ENCODE data around the gene AJM1.
A peak's percentile ranks its signal among the peaks of the same experiment; 100 is the strongest.
"Not testable (repeated sequence)": the region's sequence is repeated elsewhere in the genome, so short reads cannot be mapped to it uniquely, and the experiment has no call there.

Gene AJM1

DNA sequence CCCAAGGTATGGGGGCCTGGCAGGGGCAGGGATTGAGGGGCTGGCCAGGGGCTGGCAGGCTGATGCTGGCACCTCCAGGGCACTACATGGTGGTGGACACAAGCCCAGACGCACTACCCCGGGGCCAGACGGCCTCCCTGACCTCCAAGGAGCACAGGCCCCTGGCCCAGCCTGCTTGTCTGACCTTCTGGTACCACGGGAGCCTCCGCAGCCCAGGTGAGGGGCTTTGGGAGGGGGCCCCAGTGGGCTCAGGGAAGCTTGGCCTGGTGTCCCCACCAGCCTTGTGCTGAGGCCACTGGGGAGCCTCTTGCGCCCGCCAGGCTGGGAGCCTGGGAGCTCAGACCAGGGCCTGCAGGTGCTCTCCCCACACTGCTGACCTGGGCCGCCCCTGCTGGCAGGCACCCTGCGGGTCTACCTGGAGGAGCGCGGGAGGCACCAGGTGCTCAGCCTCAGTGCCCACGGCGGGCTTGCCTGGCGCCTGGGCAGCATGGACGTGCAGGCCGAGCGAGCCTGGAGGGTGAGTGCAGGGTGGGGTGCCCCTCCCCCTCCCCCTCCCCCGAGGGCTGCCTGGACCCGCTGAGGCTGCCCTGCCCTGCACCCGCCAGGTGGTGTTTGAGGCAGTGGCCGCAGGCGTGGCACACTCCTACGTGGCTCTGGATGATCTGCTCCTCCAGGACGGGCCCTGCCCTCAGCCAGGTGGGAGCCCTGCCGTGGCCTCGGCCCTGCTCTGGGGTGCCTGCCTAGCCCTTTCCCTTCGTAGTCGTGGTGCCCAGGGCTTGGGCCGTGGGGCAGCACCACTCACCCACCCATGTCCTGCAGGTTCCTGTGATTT, 15.5 kb downstream of the AJM1 start:
- no peak for DNase-seq

DNA sequence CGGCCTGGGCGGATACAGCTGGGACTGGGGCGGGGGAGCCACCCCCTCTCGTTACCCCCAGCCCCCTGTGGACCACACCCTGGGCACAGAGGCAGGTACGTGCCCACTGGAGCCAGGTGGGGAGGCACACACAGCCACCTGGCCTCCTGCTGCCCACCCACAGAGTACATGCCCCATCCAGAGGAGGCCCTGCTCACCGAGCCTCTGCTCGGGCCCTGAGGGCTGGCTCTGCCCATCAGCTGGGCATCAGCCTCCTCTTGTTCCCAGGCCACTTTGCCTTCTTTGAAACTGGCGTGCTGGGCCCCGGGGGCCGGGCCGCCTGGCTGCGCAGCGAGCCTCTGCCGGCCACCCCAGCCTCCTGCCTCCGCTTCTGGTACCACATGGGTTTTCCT, 16.2 kb downstream of the AJM1 start:
- DNase-seq, result no peak

GRCh38 chr9:136858844-136859757, 16.8 kb downstream of the AJM1 start:
- no peak for DNase-seq

GRCh38 chr9:136860529-136860928, 18.3 kb downstream of the AJM1 start:
- no peak for DNase-seq

DNA sequence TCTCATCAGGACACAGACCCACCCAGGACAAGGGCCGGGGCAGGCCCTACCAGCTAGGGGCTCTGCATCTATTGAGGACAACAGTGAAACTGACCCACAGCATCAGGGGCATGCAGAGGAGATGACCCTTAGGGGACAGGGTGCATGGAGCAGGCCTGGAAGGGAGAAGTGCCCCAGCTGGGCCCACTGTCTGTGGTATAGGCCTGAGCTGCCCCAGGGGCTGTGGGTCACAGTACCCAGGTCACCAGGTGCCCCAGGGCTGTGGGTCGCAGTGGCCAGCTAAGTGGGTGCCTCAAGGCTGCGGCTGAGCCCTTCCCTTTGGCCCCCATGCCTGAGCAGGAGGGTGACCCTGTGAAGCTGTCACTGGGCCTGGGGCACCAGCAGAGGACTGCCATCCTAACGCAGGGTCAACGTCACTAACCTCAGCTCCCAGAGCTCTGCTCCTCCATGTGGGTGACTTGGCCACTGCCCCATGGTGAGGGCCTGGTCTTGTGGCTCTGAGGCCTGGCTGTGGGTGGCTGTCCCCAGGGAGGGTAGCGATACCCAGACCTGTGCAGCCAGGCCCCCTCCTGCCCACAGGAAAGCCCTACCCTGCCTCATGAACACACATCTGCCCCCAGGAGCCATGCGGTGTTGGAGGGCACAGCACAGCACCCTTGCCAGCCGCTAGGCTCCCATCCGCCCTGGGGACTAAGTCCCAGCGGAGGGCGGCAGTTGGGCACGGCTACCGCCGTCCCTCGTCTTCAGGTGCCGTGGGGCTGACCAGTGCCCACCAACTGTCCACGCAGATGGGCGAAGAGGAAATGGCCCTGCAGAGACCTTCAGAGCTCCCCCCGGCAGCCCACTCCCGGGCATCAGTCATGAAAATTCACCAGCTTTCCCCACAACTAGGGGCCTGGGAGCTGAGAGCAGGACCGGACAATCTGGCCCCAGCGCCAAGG, 18.9 kb downstream of the AJM1 start:
- no peak for DNase-seq

DNA sequence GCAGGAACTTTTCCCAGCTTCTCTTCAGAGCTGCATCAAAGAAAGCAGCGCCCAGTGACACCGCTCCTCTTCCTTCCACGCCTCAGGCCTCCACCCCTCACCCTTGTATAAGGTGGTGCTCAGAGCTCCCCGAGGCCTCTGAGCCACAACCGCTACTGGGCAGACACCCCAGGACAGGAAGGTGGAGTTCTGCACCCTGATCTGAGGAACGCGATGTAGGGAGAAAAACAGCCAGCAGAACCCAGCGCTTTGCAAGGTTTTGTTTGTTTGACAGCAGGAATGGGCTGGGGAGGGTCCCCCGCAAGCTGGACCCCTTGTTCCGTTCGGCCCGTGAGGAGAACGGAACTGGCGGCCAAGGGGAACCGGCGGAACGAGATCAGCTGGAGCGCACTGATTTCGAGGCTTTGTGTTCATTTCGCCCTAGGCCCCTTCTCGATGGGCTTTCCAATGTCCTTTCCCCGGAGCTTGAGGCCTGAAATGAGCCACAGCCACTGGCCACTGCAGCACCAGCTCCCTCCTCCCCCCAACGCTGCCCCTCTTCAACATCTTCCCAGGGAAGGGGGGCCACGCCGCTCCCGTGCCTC, 19.7 kb downstream of the AJM1 start:
- no peak for DNase-seq

DNA sequence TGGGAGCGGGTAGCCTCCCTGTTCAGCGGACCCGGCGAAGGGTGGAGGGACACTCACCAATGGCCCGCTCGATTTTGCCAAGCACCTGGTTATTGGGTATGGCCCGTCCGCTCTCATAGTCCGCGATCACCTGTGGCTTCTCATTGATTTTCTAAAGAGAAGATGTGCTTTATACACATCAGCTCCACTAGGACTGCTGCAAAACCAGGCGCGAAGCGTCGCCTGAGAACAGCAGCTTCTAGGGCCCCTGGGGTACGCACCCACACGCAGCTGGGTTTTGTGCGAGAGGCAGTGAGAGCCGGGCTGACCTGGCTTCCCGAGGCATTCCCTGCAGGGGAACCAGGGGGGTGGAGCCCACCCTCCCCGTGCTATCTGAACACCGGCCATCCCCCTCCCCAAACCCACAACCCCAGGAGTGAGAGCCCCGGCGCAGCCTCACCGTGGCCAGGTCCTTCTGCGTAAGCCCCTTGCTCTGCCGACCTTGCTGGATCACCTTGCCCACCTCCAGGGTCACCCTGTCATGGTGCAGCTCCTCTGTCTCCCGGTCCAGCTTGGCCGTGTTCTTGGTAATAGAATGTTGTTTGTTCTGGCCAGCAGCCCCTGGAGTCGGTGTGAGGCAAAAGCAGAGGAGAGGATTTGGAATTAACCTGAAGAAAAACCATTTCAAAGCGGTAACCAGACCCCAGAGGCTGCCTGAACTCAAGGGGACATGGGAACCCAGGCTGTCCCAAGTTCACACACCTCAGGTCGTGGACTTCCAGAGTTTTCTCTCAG, 20.8 kb downstream of the AJM1 start:
- DNase-seq, result no peak

GRCh38 chr9:136863623-136864273, 21.5 kb downstream of the AJM1 start:
- no peak for DNase-seq

- no peak for DNase-seq
These were observed 22.9 kb downstream of the AJM1 start for GRCh38 chr9:136865041-136865767.

DNA sequence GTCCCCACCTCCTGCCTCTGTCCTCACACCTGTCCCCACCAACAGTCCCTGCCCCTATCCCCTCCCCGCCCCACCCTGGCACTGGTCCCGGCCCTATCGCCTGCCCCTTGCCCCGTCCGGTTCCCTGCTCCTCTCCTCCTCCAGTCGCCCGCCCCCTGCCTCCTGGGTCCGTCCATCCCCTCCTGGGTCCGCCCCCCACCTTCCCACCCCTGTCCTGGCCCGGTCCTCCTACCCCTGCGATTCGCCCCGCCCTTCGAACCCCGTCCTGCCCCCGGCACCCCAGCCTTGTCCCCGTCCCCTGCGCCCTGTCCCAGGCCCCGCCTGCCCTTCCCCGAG, 23.5 kb downstream of the AJM1 start:
- no peak for DNase-seq

DNA sequence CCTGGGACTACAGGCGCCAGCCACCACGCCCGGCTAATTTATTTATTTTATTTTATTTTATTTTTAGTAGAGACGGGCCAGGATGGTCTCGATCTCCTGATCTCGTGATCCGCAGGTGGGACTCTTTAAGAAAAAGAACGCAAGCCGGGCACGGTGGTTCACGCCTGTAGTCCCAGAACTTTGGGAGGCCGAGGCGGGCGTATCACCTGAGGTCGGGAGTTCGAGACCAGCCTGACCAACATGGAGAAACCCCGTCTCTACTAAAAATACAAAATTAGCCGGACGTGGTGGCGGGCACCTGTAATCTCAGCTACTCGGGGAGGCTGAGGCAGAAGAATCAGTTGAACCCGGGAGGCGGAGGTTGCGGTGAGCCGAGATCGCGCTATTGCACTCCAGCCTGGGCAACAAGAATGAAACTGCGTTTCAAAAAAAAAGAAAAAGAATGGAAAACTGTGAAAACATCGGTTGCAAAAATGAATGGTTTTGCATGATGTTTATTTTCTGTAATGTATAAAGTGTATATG, 24.7 kb downstream of the AJM1 start:
- DNase-seq, result not testable (repeated sequence)

DNA sequence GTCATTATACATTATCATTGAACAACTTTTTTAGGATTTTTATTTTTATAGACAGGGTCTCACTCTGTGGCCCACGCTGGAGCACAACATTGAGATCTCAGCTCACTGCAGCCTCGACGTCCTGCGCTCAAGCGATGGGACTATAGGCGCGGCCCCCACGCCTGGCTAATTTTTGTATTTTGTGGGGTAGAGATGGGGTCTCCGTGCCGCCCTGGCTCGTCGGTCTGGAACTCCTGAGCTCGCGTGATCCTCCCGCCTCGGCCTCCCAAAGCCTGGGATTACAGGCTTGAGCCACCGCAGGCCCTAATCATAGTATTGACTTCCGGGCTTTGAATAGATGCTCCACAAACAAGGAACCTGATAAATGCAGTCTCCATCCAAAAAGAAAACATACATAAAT, 25.2 kb downstream of the AJM1 start:
- DNase-seq, result no peak

GRCh38 chr9:136867917-136868316, 25.6 kb downstream of the AJM1 start:
- DNase-seq, result no peak

DNA sequence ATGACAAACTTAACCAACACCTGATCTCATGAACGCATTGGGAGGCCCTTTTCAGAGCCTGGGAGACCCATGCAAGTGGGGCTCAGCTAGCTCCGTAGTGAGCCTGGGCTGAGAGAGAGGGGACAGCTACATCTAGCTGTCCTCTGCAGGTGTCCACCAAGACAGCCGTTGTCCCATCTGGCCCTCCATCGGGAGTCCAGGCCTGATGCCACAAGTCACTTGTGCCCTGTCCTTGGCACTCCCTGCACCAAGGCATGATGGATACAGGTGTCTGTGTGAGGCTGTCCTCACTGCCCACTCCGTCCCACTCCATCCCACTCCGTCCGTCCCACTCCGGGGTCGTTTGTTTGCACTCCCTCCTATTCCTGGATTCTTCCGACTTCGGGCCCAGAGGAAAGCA, 26.4 kb downstream of the AJM1 start:
- DNase-seq, result peak in 1 of 2 experiments; percentile 69

DNA sequence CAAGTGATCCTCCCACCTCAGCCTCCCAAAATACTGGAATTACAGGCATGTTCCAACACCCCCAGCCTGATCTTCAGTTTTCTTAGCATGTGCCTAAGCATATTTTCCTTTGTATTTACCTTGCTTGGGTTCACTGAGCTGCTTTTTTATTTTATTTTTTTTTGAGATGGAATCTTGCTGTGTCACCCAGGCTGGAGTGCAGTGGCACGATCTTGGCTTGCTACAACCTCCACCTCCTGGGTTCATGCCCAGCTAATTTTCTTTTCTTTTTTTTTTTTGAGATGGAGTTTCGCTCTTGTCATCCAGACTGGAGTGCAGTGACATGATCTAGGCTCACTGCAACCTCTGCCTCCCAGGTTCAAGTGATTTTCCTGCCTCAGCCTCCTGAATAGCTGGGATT, 27.3 kb downstream of the AJM1 start:
- not testable (repeated sequence) for DNase-seq

DNA sequence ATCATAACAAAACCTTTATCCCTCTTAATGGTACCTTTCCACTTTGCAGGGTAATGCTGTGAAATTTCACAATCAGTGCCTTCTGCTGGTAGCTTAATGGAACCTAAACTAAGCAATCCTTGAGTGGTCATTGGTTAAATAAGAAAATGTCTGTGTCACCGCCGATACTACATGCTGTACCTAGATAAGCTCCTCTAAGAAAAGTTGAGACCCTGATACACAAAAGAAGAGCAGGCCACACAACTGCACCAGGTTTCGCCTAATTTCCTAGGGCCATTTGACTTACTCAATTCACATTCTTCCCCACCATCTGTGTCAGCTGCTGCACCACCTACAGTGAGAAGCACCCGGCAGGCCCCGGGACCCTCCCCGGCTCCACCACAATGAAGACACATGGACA, 32.9 kb downstream of the AJM1 start:
- DNase-seq, result no peak

- peak in 1 of 2 experiments; percentile 52 for DNase-seq
These were observed 34.2 kb downstream of the AJM1 start for GRCh38 chr9:136876476-136876875.

DNA sequence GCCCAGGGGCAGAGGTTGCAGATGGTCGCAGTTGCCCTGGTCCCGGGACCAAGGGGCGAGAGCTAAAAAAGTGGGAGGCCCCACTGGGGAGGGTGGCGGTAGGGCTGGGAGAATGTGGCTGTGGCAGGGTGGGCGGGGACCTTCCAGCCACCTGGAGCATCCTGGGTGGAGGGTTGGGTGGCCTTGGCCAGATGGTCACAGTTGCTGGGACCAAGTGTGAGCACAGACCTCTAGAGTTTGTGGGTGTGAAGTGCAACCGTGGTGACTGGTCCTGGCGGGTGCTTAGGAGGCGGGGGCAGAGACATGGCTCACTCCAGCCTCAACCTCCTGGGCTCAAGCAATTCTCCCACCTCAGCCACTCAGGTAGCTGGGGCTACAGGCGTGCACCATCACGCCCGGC, 38.4 kb downstream of the AJM1 start:
- no peak for DNase-seq

- no peak for DNase-seq
These were observed 39.4 kb downstream of the AJM1 start for GRCh38 chr9:136881691-136882108.
